Stimulated activated CD8-positive, alpha-beta memory T cell treated with anti-CD3 and anti-CD28 coated beads, Interleukin-2, amount 100 ng/mL, for 1 hour (primary cell): ENCODE results near the gene CAPN9.
"Not testable (repeated sequence)": the region's sequence is repeated elsewhere in the genome, so short reads cannot be mapped to it uniquely, and the experiment has no call there.

Source experiments
- DNase-seq, 2 donors: peaks; one replicate each; pipeline ENCODE4 v3.0.0-alpha.2; 2020; ENCODE audit warnings: low read depth in 2 of 2

CAPN9 gene

GRCh38 chr1:230710543-230710904, 36.7 kb upstream of the CAPN9 start:
- no peak for DNase-seq

GRCh38 chr1:230711245-230711644, 35.9 kb upstream of the CAPN9 start:
- DNase-seq: no peak

DNA sequence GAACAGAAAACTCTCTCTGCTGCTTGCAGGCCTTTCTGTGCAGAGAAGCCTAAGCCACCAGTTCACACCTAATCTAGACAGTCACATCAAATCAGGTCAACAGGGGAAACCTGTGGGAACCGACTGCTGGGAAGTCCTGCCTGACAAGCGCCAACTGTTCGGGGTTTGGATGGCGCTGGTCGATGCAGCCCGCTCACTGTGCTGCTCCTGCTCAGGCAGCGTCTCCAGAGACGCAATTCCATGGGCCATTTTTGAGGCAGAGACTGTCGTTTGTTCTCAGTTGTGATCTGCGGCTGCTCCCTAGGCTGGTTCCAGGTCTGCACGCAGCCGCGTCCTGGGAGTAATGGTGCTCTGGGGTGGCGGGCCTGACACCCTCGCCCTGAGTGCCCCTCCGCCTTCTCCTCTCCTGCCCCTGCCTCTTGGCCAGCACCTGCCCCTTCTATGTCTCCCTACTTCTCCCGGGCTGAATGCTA, 34.7 kb upstream of the CAPN9 start:
- DNase-seq: no peak

DNA sequence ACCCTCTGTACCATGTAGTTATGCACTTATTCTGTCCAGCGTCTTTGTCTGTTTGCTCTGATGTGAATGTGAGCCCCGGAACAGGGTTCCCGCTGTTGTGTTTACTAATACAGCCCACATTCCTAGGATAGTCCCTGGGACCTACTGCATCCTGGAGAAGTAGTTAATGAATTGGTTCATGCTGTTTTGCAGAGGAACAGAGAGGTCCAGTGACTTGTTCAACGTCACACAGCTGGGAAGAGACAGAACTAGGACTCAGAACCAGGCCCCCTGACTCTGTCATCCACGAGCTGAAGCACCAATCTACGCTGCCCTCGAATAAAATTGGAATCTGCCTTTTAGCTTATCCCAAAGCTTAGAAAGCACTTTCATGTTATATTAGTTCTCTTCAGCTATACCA, 34.0 kb upstream of the CAPN9 start:
- no peak for DNase-seq

- DNase-seq: no peak
These were observed 33.7 kb upstream of the CAPN9 start for GRCh38 chr1:230713547-230713914.

- no peak for DNase-seq
These were observed 33.0 kb upstream of the CAPN9 start, which contains the start of gene AGT for GRCh38 chr1:230713915-230714764. AGT (minus strand) TSS chr1:230714122; CDS start chr1:230710823, 3,299 bp downstream.

- DNase-seq: no peak
These were observed 31.7 kb upstream of the CAPN9 start for GRCh38 chr1:230715510-230715909.

DNA sequence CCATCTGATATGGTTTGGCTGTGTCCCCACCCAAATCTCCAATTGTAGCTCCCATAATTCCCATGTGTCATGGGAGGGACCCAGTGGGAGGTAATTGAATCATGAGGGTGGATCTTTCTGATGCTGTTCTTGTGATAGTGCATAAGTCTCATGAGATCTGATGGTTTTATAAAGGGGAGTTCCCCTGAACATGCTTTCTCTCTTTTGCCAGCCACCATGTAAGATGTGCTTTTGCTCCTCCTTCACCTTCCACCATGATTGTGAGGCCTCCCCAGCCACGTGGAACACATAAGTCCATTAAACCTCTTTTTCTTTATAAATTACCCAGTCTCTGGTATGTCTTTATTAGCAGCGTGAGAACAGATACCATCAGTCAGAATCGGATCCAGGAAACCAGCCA, 30.7 kb upstream of the CAPN9 start:
- DNase-seq: not testable (repeated sequence)

GRCh38 chr1:230717251-230717650, 29.9 kb upstream of the CAPN9 start:
- DNase-seq: no peak

- DNase-seq: not testable (repeated sequence)
These were observed 25.2 kb upstream of the CAPN9 start for GRCh38 chr1:230721849-230722522.

DNA sequence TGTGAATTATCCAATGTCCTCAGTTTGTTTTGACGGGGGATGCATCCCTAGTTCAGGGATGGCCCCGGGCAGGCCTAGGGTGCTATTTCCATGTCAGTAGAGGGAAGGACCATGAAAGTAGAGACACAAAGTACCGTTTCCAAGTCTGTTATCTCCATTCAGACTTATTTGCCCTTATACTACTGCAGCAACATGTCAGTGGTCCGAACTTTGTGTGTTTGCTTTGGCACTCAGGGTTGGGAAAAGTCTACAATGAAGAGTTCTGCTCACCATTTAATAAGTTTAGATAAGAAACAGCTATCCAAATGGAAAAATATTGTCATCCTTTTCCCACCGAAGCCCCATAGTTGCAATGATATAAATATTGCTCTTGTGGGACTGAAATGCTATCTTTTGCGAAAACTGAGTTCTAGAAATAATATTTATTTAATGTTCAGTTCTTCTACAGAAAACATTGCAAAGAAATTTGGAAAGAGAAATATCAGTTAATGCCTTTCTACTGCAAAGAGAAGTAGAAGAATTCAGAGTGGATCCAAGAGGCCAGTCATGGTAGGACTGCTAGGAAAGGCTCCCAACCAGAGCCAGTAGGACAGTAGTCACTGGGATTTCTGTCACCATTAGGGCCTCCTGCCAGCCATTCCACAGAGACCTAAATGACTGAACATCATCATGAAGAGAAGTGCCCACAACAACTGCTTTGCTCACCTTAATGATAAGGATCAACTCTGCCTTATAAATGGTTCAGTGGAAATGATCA, 21.8 kb upstream of the CAPN9 start:
- no peak for DNase-seq

DNA sequence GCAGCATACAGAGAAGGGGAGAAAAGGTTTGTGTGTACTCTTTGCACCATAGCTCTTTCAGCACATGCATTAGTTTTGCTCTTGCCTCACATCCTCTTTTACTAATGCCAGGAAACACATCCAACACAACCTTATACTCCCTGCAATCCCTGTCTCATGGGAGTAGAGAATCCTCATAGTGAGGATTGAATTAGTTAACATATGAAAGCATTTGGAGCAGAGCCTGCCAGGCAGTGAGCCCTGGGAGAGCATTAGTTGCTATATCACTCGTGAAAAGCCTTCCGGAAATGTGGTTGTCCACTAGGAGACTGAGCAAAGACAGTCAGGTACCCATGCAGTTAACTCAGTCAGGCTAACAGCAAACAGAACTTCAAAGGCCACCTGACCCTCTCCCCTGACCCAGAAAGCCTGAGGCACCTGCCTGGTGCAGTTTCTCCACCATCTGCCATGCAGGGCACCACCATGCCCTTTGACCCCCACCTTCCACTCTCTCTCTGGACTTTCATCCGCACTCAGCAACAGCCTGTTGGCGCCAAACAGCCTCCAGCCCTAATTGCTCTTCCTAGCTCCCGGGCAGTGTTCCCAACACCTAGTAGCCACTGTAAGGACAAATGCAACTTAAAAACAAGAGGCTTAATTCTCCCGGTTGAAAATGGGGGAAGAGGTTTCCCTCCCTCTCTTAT, 18.3 kb upstream of the CAPN9 start:
- no peak for DNase-seq

DNA sequence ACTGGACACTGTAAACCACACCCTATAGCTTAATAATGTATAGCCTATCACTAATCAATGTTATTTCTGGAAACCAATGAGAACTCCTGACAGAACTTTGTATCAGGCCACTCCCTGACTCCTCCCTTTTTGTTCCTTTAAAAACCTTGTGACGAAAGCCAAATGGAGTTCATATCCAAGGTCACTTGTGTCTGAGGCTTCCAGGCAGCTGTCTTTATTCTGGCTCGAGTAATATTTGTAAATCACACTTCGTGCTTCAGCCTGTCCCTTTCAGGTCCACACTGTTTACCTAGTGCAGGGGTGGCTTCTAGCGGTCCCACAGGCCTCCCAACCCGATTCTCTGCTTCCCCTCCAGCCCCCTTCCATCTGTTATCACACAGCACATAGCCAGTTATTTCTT, 16.2 kb upstream of the CAPN9 start:
- DNase-seq: no peak

DNA sequence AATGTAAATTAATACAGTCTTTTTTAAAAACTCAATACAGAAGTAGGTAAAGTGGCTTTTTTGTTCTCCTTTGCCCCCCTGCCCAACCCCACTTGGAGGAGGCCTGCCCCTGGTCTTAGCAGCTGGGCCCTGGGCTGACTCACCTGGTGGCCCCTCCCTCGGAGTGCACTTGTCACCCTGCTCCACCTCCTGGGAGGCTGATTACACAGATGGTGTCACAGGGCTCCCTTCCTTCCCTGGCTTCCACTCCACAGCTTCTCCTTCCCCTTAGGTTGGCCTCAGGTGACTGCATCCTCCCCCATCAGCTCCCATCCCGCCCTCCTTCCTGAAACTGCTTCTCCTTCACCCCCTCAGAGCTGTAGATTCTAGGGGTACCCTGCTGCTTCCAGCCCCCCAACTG, 11.7 kb upstream of the CAPN9 start:
- no peak for DNase-seq

- DNase-seq: no peak
These were observed 9.4 kb upstream of the CAPN9 start for GRCh38 chr1:230737622-230738262.

DNA sequence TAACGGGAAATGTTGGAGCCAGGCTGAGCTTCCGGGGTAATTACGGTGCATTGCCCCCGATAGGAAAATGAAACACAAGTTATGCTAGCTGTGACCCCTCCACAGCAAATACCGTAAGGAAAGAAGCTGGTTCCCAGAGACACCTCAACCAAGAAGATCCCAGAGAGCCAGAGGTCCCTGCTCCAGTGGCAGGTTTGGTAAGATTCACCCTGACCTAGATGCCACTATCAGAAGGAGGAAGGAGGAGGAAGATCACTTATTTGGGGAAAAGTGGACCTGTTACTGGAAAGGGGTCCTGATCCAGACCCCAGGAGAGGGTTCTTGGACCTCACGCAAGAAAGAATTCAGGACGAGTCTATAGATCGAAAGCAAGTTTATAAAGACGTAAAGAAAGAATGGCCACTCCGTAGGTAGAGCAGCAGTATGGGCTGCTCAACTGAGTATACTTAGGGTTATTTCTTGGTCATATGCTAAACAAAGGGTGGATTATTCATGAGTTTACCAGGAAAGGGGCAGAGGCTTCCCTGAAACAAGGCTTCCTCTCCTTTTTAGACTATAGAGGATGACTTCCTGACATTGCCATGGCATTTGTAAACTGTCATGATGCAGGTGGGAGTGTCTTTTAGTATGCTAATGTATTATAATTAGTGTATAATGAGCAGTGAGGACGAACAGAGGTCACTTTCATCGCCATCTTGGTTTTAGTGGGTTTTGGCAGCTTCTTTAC, 7.5 kb upstream of the CAPN9 start:
- no peak for DNase-seq

- no peak for DNase-seq
These were observed 3.3 kb upstream of the CAPN9 start for GRCh38 chr1:230743899-230744298.

DNA sequence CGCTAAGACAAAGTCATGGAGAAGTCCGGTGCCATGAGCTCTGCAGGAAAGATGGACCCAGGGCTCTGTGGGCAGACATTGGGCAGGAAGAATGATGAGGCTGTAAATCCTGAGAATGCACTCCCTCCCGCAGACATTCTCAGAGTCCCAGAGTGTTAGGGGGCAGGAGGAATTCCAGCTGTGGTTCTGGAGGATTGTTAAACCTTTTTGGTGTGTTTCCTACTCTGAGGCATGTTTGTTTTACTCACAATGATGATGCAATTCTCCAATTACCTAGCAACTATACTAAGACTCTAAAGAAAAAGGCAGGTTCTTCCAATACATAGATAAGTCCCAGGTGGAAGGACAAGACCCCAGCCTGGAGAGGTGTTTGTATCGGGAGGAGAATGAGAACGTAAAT, 2.8 kb upstream of the CAPN9 start:
- DNase-seq: no peak

DNA sequence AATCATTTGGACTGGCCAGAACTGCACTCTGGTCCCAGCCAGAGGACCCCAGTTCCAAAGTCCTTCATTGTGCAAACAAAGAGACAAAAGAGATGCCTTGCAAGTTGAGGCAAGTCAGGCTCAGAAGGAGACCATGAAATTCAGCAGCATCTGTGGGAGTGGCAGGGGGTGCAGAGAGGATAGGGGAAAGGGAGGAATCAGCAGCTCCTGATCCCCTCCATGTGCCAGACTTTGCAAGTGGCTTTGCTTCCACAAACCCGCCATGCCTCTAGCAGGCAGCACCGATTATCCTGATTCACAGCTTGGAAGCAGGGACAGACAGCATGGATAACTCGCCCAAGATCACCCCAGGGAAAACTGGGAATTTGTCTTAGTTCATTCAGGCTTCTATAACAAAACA, 2.1 kb upstream of the CAPN9 start:
- no peak for DNase-seq

DNA sequence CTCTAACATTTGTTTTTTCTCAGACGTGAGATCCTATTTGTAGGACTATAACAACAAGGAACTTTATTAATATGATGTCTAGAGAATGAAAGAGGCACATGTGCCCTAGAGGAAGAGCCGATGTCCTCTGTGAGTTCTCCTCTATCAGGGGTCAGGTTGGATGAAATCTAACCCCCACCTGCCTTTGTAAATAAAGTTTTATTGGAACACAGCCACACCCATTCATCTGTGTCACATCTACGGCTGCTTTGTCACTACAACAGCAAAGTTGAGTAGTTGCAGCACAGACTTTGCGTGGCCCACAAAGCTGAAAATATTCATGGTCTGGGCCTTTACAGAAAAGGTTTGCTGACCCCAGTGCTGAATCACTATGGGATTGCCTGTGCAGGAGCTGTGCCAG, 571 bp upstream of the CAPN9 start:
- no peak for DNase-seq
